H9 (cell line): Measurements from ENCODE around the gene FRMD4B. TPM values are rescaled to one million over a fixed set of nuclear protein-coding genes. Genes with fewer than 3 reads are reported as not detected.
"Not testable (repeated sequence)": the region's sequence is repeated elsewhere in the genome, so short reads cannot be mapped to it uniquely, and the experiment has no call there.

Experiments used
- DNase-seq: peaks from one replicate; pipeline ENCODE4 v3.0.0-alpha.2; 2017
- H2AFZ ChIP-seq: one replicate; pipeline ENCODE4 v1.6.1; 2013; ENCODE audit warnings: mild to moderate bottlenecking, low read length, control low read depth, moderate library complexity
- H2AK5ac ChIP-seq: 2 replicates; pipeline ENCODE4 v1.6.1; 2013; ENCODE audit warnings: low read length, control low read depth, mixed read lengths; ENCODE audit not compliant: insufficient read length
- H2BK120ac ChIP-seq: one replicate; pipeline ENCODE4 v1.6.1; 2013; ENCODE audit warnings: low read depth, mild to moderate bottlenecking, low read length, control low read depth, inconsistent platforms; ENCODE audit not compliant: poor library complexity, severe bottlenecking
- H2BK12ac ChIP-seq: 2 replicates; pipeline ENCODE4 v1.6.1; 2013; ENCODE audit warnings: low read length, control low read depth, mixed read lengths, low read depth; ENCODE audit not compliant: insufficient read length
- H2BK15ac ChIP-seq: 2 replicates; pipeline ENCODE4 v1.6.1; 2013; ENCODE audit warnings: low read depth, low read length, control low read depth
- H2BK20ac ChIP-seq: one replicate; pipeline ENCODE4 v1.6.1; 2013; ENCODE audit warnings: low read depth, mild to moderate bottlenecking, low read length, control low read depth, inconsistent platforms; ENCODE audit not compliant: poor library complexity, severe bottlenecking
- H2BK5ac ChIP-seq: 2 replicates; pipeline ENCODE4 v1.6.1; 2013; ENCODE audit warnings: low read length, control low read depth, mixed read lengths; ENCODE audit not compliant: insufficient read length
- H3K14ac ChIP-seq: 2 replicates; pipeline ENCODE4 v1.6.1; 2013; ENCODE audit warnings: low read length, control low read depth; ENCODE audit not compliant: insufficient read depth
- H3K18ac ChIP-seq: 2 replicates; pipeline ENCODE4 v1.6.1; 2013; ENCODE audit warnings: low read depth, mild to moderate bottlenecking, mixed read lengths, low read length, control low read depth; ENCODE audit not compliant: insufficient read length
- H3K23ac ChIP-seq: 2 replicates; pipeline ENCODE4 v1.6.1; 2013; ENCODE audit warnings: low read length, control low read depth, mixed read lengths, low read depth; ENCODE audit not compliant: insufficient read length
- H3K23me2 ChIP-seq: 2 replicates; pipeline ENCODE4 v1.6.1; 2013; ENCODE audit warnings: low read depth, mild to moderate bottlenecking, mixed read lengths, low read length, control low read depth; ENCODE audit not compliant: insufficient read length, poor library complexity, severe bottlenecking
- H3K27ac ChIP-seq: 2 replicates; pipeline ENCODE4 v1.5.1; 2013; ENCODE audit warnings: low read length, control low read depth, mixed read lengths, low read depth; ENCODE audit not compliant: insufficient read length
- H3K27me3 ChIP-seq: 2 replicates; pipeline ENCODE4 v1.6.1; 2013; ENCODE audit warnings: low read length, control low read depth, inconsistent platforms; ENCODE audit not compliant: insufficient read depth
- H3K4ac ChIP-seq: 2 replicates; pipeline ENCODE4 v1.6.1; 2013; ENCODE audit warnings: low read depth, mild to moderate bottlenecking, control low read depth, inconsistent platforms, low read length, moderate library complexity
- H3K4me1 ChIP-seq: 2 replicates; pipeline ENCODE4 v1.6.1; 2013; ENCODE audit warnings: low read length, control low read depth, inconsistent platforms; ENCODE audit not compliant: insufficient read depth
- H3K4me2 ChIP-seq: 2 replicates; pipeline ENCODE4 v1.6.1; 2013; ENCODE audit warnings: low read length, control low read depth, mixed read lengths; ENCODE audit not compliant: insufficient read length, insufficient read depth
- H3K56ac ChIP-seq: 2 replicates; pipeline ENCODE4 v1.6.1; 2013; ENCODE audit warnings: low read depth, mild to moderate bottlenecking, mixed read lengths, low read length, control low read depth; ENCODE audit not compliant: insufficient read length
- H3K79me1 ChIP-seq: 2 replicates; pipeline ENCODE4 v1.6.1; 2013; ENCODE audit warnings: low read depth, mild to moderate bottlenecking, moderate library complexity, low read length, control low read depth, inconsistent platforms; ENCODE audit not compliant: insufficient read depth, poor library complexity, severe bottlenecking
- H3K79me2 ChIP-seq: 2 replicates; pipeline ENCODE4 v1.6.1; 2013; ENCODE audit warnings: low read length, control low read depth, inconsistent platforms; ENCODE audit not compliant: insufficient read depth
- H3K9ac ChIP-seq: 2 replicates; pipeline ENCODE4 v1.6.1; 2013; ENCODE audit warnings: low read length, control low read depth, mixed read lengths; ENCODE audit not compliant: insufficient read length; ENCODE audit errors: extremely low read depth
- H3K9me3 ChIP-seq: one replicate; pipeline ENCODE4 v1.6.1; 2013; ENCODE audit warnings: low read depth, low read length, inconsistent platforms; ENCODE audit not compliant: control insufficient read depth
- H3T11ph ChIP-seq: one replicate; pipeline ENCODE4 v1.6.1; 2013; ENCODE audit warnings: mild to moderate bottlenecking, low read length, control low read depth, inconsistent platforms
- H4K20me1 ChIP-seq: one replicate; pipeline ENCODE4 v1.6.1; 2013; ENCODE audit not compliant: control insufficient read depth, insufficient read length, insufficient read depth
- H4K5ac ChIP-seq: 2 replicates; pipeline ENCODE4 v1.6.1; 2013; ENCODE audit warnings: low read depth, mild to moderate bottlenecking, mixed read lengths, low read length, control low read depth; ENCODE audit not compliant: insufficient read length
- H4K8ac ChIP-seq: replicated peaks from 2 replicates; pipeline ENCODE4 v1.6.1; 2013; ENCODE audit warnings: low read length, control low read depth, mixed read lengths, low read depth; ENCODE audit not compliant: insufficient read length
- H4K91ac ChIP-seq: 2 replicates; pipeline ENCODE4 v1.6.1; 2013; ENCODE audit warnings: low read depth, mild to moderate bottlenecking, moderate library complexity, mixed read lengths, low read length, control low read depth; ENCODE audit not compliant: insufficient read length
- H3K27ac Mint-ChIP-seq, 3 experiments: 2 replicates in 2 of 3; 3 replicates in 1 of 3; pipeline ENCODE4 v1.8.0; 2020 to 2021; ENCODE audit warnings: mixed read lengths in 3 of 3, mild to moderate bottlenecking in 1 of 3, moderate library complexity in 1 of 3
- H3K27me3 Mint-ChIP-seq: 2 replicates; pipeline ENCODE4 v1.8.0; 2021; ENCODE audit warnings: low read depth, mild to moderate bottlenecking, moderate library complexity, mixed read lengths
- H3K36me3 Mint-ChIP-seq, 3 experiments: 2 replicates in 2 of 3; 3 replicates in 1 of 3; pipeline ENCODE4 v1.8.0; 2020 to 2021; ENCODE audit warnings: low read depth in 3 of 3, mixed read lengths in 3 of 3; ENCODE audit not compliant: insufficient read depth in 1 of 3
- H3K4me1 Mint-ChIP-seq, 2 experiments: 2 replicates each; pipeline ENCODE4 v1.8.0; 2020; ENCODE audit warnings: mixed read lengths in 2 of 2
- H3K4me3 Mint-ChIP-seq, 2 experiments: 2 replicates in 1 of 2; 3 replicates in 1 of 2; pipeline ENCODE4 v1.8.0; 2020 to 2021; ENCODE audit warnings: mild to moderate bottlenecking in 2 of 2, mixed read lengths in 2 of 2, moderate library complexity in 1 of 2
- H3K9me3 Mint-ChIP-seq, 2 experiments: 2 replicates in 1 of 2; 3 replicates in 1 of 2; pipeline ENCODE4 v1.8.0; 2020; ENCODE audit warnings: mild to moderate bottlenecking in 2 of 2, mixed read lengths in 2 of 2, moderate library complexity in 1 of 2
- WGBS: extraction: QIAGEN DNeasy Blood & Tissue Kit; methylation state at CpG from one replicate; pipeline ENCODE4 v1.1.7; 2013; ENCODE audit warnings: missing lambda C conversion rate, low lambda C conversion rate, mixed read lengths; ENCODE audit not compliant: insufficient read length; ENCODE audit errors: extremely low coverage; 5-methylcytosine and 5-hydroxymethylcytosine counted together
- total RNA-seq: library from RNA; stranded (reverse); gene quantifications from 2 replicates; pipeline ENCODE4 v1.2.1, GENCODE V29; 2021

Gene FRMD4B
- total RNA-seq, 1 experiment from 2014 or later, result 3.4 TPM

DNA sequence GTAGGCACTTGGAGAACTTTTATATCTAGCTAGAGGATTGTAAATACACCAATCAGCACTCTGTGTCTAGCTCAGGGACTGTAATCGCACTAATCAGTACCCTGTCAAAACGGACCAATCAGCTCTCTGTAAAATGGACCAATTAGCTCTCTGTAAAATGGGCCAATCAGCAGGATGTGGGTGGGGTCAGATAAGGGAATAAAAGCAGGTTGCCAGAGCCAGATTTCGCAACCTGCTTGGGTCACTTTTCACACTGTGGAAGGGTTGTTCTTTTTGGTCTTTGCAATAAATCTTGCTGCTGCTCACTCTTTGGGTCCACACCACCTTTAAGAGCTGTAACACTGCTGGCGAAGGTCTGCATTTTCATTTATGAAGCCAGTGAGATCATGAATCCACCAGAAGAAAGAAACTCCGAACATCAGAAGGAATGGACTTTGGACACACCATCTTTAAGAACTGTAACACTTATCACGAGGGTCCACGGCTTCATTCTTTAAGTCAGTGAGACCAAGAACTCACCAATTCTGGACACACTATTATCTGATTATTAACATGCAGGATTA is 125.0 kb downstream of the FRMD4B start:
- not testable (repeated sequence) for H3K79me1 ChIP-seq, H3K4ac ChIP-seq, H3K27ac Mint-ChIP-seq, H2AFZ ChIP-seq, H3K27me3 ChIP-seq, H3K4me1 ChIP-seq, H3K36me3 Mint-ChIP-seq, H3K27ac ChIP-seq, H2BK15ac ChIP-seq, DNase-seq, H3K14ac ChIP-seq, H3K23ac ChIP-seq, H3K9ac ChIP-seq, H4K20me1 ChIP-seq, H3K23me2 ChIP-seq, H3K18ac ChIP-seq, H2BK20ac ChIP-seq, H3K4me2 ChIP-seq, H3K27me3 Mint-ChIP-seq, H3K4me3 Mint-ChIP-seq, H3K79me2 ChIP-seq, H3T11ph ChIP-seq, H3K9me3 ChIP-seq, H2AK5ac ChIP-seq, H3K4me1 Mint-ChIP-seq, H2BK5ac ChIP-seq, H4K91ac ChIP-seq, H4K8ac ChIP-seq, H2BK12ac ChIP-seq, H3K56ac ChIP-seq, H2BK120ac ChIP-seq, H4K5ac ChIP-seq
- H3K9me3 Mint-ChIP-seq, result peaks cover 3 to 10% of the 10 kb centered on the region in 2 experiments; a peak in 3 of 5 replicates
- no CpG with 5 or more reads among the region's 7 CpGs for WGBS
